ENCODE data around the gene PLOD2.

Gene PLOD2

DNA sequence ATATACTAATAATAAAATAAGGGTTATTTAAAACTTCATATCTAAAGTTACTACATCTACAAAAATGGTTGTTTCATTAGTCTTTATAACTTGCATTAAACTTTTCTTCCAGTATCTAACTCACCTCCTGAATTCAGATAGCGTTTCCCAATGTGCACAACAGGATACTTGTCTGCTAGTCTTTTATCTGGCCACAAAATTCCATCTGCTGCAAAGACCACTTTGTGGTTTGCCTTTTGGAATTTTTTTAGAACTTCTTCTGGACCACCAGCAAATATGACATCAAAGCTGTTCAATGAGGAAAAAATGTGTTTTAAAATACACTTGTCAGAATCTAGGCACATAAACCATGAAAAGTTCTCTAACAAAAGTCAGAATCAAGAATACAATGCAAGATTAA lies 50.8 kb downstream of the PLOD2 start:
- no peaks in the 10 kb centered on the region for H3K9me3 ChIP-seq (ENCODE audit: control insufficient read depth, insufficient read depth, low read length)
- H3K36me3 ChIP-seq (ENCODE audit: control insufficient read depth, low read length): no peaks in the 10 kb centered on the region
- H3K4me1 ChIP-seq (ENCODE audit: control insufficient read depth, low read length): no peaks in the 10 kb centered on the region
- no peak overlapping the region for H3K27ac ChIP-seq (ENCODE audit: low read depth, low read length)
- no peak overlapping the region for H3K4me3 ChIP-seq (ENCODE audit: low read length)
- H3K27me3 ChIP-seq (ENCODE audit: control insufficient read depth, low read length): no peaks in the 10 kb centered on the region
- no peaks in the 10 kb centered on the region for H4K20me1 ChIP-seq (ENCODE audit: control insufficient read depth, insufficient read depth, low read depth, low read length)
- H3K4me2 ChIP-seq (ENCODE audit: low read length): no peak overlapping the region
- no peaks in the 10 kb centered on the region for H3F3A ChIP-seq (ENCODE audit: control insufficient read depth, insufficient read depth)
- no peaks in the 10 kb centered on the region for H3K9me2 ChIP-seq (replicated peaks; ENCODE audit: control insufficient read depth, low read length)
- H3K79me2 ChIP-seq (ENCODE audit: control insufficient read depth, low read length): no peaks in the 10 kb centered on the region
- TF ChIP-seq EZH2phosphoT487 (IDR thresholded peaks at IDR 0.05; ENCODE audit: borderline replicate concordance, low read length) (no peak), CTCF (IDR thresholded peaks at IDR 0.05; ENCODE audit: low read depth, low read length, poor library complexity, severe bottlenecking) (no peak)

GRCh38 chr3:146106986-146107385 lies 54.0 kb downstream of the PLOD2 start:
- H4K20me1 ChIP-seq (ENCODE audit: control insufficient read depth, insufficient read depth, low read depth, low read length): no peaks in the 10 kb centered on the region
- no peak for TF ChIP-seq EZH2phosphoT487 (IDR thresholded peaks at IDR 0.05; ENCODE audit: borderline replicate concordance, low read length)
- H3K9me3 ChIP-seq (ENCODE audit: control insufficient read depth, insufficient read depth, low read length): no peaks in the 10 kb centered on the region
- H3K4me3 ChIP-seq (ENCODE audit: low read length): no peak overlapping the region
- H3K79me2 ChIP-seq (ENCODE audit: control insufficient read depth, low read length): no peaks in the 10 kb centered on the region
- no peaks in the 10 kb centered on the region for H3F3A ChIP-seq (ENCODE audit: control insufficient read depth, insufficient read depth)
- H3K27me3 ChIP-seq (ENCODE audit: control insufficient read depth, low read length): no peaks in the 10 kb centered on the region
- no peaks in the 10 kb centered on the region for H3K36me3 ChIP-seq (ENCODE audit: control insufficient read depth, low read length)
- H3K4me1 ChIP-seq (ENCODE audit: control insufficient read depth, low read length): no peaks in the 10 kb centered on the region
- H3K4me2 ChIP-seq (ENCODE audit: low read length): no peak overlapping the region
- no peak overlapping the region for H3K27ac ChIP-seq (ENCODE audit: low read depth, low read length)
- no peaks in the 10 kb centered on the region for H3K9me2 ChIP-seq (replicated peaks; ENCODE audit: control insufficient read depth, low read length)

DNA sequence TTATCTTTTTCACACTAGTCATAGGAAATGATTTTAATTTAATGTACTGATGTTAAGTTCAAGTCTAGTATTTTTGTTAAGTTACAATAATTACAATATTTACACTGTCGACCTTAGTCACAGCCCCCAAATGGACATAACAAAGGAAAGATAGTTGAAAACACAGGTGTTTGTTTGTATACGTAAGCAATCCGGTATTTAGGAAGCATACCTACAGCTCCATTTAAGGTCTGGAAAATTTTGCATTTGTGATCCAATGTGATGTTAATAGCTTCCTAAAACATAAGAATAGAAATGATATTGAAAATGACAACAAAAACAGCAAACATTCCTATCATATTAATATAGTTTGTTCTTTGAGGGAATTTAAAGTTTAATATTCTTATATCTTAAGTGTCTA lies 56.9 kb downstream of the PLOD2 start:
- H3F3A ChIP-seq (ENCODE audit: control insufficient read depth, insufficient read depth): no peaks in the 10 kb centered on the region
- no peak overlapping the region for H3K27ac ChIP-seq (ENCODE audit: low read depth, low read length)
- no peak overlapping the region for H3K4me3 ChIP-seq (ENCODE audit: low read length)
- TF ChIP-seq CTCF (IDR thresholded peaks at IDR 0.05; ENCODE audit: low read depth, low read length, poor library complexity, severe bottlenecking) (no peak), EZH2phosphoT487 (IDR thresholded peaks at IDR 0.05; ENCODE audit: borderline replicate concordance, low read length) (no peak)
- no peaks in the 10 kb centered on the region for H3K36me3 ChIP-seq (ENCODE audit: control insufficient read depth, low read length)
- H3K79me2 ChIP-seq (ENCODE audit: control insufficient read depth, low read length): no peaks in the 10 kb centered on the region
- no peak overlapping the region for H3K4me2 ChIP-seq (ENCODE audit: low read length)
- no peaks in the 10 kb centered on the region for H4K20me1 ChIP-seq (ENCODE audit: control insufficient read depth, insufficient read depth, low read depth, low read length)
- H3K4me1 ChIP-seq (ENCODE audit: control insufficient read depth, low read length): no peaks in the 10 kb centered on the region
- H3K27me3 ChIP-seq (ENCODE audit: control insufficient read depth, low read length): no peaks in the 10 kb centered on the region
- no peaks in the 10 kb centered on the region for H3K9me2 ChIP-seq (replicated peaks; ENCODE audit: control insufficient read depth, low read length)
- no peaks in the 10 kb centered on the region for H3K9me3 ChIP-seq (ENCODE audit: control insufficient read depth, insufficient read depth, low read length)

- Histone ChIP-seq H3K79me2 (ENCODE audit: control insufficient read depth, low read length) (no peaks in the 10 kb centered on the region), H3K9me3 (ENCODE audit: control insufficient read depth, insufficient read depth, low read length) (no peaks in the 10 kb centered on the region), H3F3A (ENCODE audit: control insufficient read depth, insufficient read depth) (no peaks in the 10 kb centered on the region), H3K4me2 (ENCODE audit: low read length) (no peak overlapping the region), H4K20me1 (ENCODE audit: control insufficient read depth, insufficient read depth, low read depth, low read length) (no peaks in the 10 kb centered on the region), H3K9me2 (replicated peaks; ENCODE audit: control insufficient read depth, low read length) (no peaks in the 10 kb centered on the region), H3K36me3 (ENCODE audit: control insufficient read depth, low read length) (no peaks in the 10 kb centered on the region), H3K27ac (ENCODE audit: low read depth, low read length) (no peak overlapping the region), H3K4me1 (ENCODE audit: control insufficient read depth, low read length) (no peaks in the 10 kb centered on the region), H3K27me3 (ENCODE audit: control insufficient read depth, low read length) (no peaks in the 10 kb centered on the region), H3K4me3 (ENCODE audit: low read length) (no peak overlapping the region)
- no peak for TF ChIP-seq CTCF (IDR thresholded peaks at IDR 0.05; ENCODE audit: low read depth, low read length, poor library complexity, severe bottlenecking)
- TF ChIP-seq EZH2phosphoT487 (IDR thresholded peaks at IDR 0.05; ENCODE audit: borderline replicate concordance, low read length): no peak
Measured at GRCh38 chr3:146102885-146103284, 58.1 kb downstream of the PLOD2 start.

All from DOHH2 (cell line).